ENCODE data around the gene PIK3R6.

- TF ChIP-seq CTCF (IDR thresholded peaks at IDR 0.05) (no peak), POLR2A (IDR thresholded peaks at IDR 0.05) (no peak)
These were observed 2.1 kb downstream of the PIK3R6 start for GRCh38 chr17:8865385-8865784.
